Testis (tissue), 2 donors: ENCODE measurements around the gene CCDC184.

Experiments used
- POLR2A ChIP-seq: fragments of 450-650 bp; IDR thresholded peaks from one replicate; pipeline ENCODE4 v1.6.1; 2017; ENCODE audit warnings: antibody characterized with exemption, mild to moderate bottlenecking, moderate library complexity
- TF ChIP-seq, protein P1 (sequence below), 3 experiments: fragments of 450-650 bp in 2 of 3; fragments of 200-600 bp in 1 of 3; sonication (generic) in 1 of 3; IDR thresholded peaks; one replicate each; pipeline ENCODE4 v1.5.1; 2016 to 2019; ENCODE audit warnings: antibody characterized with exemption in 3 of 3, mild to moderate bottlenecking in 2 of 3, moderate library complexity in 1 of 3

DNA sequence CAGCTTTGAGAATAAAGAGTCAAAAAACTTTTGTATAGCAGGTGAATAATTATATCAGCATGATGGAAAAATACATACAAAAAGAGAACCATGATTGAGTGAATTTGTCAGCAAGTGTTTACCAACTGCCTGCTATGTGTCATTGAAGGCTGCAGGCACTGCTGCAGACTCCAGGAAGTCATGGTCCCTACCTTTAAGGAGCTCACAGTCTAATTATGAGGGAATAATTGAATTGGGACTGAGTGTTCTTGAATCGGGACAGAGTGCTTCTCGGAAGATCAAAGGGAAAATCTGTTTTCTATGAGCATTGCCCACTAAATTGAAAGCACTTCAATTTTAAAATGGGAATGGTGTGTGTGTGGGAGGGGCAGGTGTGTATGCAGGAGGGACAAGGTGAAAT, 10.2 kb downstream of the CCDC184 start:
- TF ChIP-seq, protein P1, sequence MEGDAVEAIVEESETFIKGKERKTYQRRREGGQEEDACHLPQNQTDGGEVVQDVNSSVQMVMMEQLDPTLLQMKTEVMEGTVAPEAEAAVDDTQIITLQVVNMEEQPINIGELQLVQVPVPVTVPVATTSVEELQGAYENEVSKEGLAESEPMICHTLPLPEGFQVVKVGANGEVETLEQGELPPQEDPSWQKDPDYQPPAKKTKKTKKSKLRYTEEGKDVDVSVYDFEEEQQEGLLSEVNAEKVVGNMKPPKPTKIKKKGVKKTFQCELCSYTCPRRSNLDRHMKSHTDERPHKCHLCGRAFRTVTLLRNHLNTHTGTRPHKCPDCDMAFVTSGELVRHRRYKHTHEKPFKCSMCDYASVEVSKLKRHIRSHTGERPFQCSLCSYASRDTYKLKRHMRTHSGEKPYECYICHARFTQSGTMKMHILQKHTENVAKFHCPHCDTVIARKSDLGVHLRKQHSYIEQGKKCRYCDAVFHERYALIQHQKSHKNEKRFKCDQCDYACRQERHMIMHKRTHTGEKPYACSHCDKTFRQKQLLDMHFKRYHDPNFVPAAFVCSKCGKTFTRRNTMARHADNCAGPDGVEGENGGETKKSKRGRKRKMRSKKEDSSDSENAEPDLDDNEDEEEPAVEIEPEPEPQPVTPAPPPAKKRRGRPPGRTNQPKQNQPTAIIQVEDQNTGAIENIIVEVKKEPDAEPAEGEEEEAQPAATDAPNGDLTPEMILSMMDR (IDR thresholded peaks at IDR 0.05), result no peak
- no peak for TF ChIP-seq POLR2A
